Measurements from ENCODE around the gene MEIS3. TPM values are rescaled to one million over a fixed set of nuclear protein-coding genes. Genes with fewer than 3 reads are reported as not detected.

Gene MEIS3
- total and polyA plus RNA-seq, 9 of the 15 experiments (the other 6 are each of a cell fraction or from before 2014, with no cell fraction given) = 0.06 to 0.80 (median 0.25) TPM; not detected in 1

DNA sequence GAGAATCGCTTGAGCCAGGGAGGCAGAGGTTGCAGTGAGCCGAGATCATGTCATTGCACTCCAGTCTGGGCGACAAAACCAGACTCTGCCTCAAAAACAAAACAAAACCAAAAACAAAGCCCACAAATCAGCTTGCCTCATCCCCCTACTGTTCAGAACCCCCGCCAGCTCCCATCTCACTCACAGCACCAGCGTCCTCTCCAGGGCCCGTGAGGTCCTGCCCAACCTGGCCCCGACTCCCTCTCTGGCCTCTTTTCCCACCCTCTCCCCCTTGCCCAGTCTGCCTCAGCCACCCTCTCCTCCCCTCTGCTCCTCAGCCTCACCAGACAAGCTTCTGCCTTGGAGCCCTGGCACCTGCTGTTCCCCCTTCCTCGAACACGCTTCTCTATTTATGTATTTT, 48.6 kb upstream of the MEIS3 start:
- no peak for FAIRE-seq
- H3K4me1 ChIP-seq (replicated peaks in 1 of 2; ENCODE audit: control insufficient read depth in 2 of 2, insufficient read depth in 2 of 2, low read length in 2 of 2) = peaks cover 6 to 40% of the 10 kb centered on the region in 2 experiments
- H3K9me3 ChIP-seq (replicated peaks; ENCODE audit: control insufficient read depth, insufficient read depth, low read depth, low read length) = no peaks in the 10 kb centered on the region
- H4K20me1 ChIP-seq (replicated peaks; ENCODE audit: control insufficient read depth, insufficient read depth, low read length) = peaks cover 18% of the 10 kb centered on the region; the same call in 1 of the 2 replicates
- no peak for TF ChIP-seq ZEB2 (IDR thresholded peaks at IDR 0.05)
- TF ChIP-seq, protein P1, sequence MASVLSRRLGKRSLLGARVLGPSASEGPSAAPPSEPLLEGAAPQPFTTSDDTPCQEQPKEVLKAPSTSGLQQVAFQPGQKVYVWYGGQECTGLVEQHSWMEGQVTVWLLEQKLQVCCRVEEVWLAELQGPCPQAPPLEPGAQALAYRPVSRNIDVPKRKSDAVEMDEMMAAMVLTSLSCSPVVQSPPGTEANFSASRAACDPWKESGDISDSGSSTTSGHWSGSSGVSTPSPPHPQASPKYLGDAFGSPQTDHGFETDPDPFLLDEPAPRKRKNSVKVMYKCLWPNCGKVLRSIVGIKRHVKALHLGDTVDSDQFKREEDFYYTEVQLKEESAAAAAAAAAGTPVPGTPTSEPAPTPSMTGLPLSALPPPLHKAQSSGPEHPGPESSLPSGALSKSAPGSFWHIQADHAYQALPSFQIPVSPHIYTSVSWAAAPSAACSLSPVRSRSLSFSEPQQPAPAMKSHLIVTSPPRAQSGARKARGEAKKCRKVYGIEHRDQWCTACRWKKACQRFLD (CRISPR knock-in tag; IDR thresholded peaks at IDR 0.05) = no peak
- no peak for TF ChIP-seq PHB2 (IDR thresholded peaks at IDR 0.05; ENCODE audit: low read depth)
- no peak for TF ChIP-seq RBM14 (IDR thresholded peaks at IDR 0.05; ENCODE audit: borderline replicate concordance, insufficient read depth, low read depth, low read length)
- TF ChIP-seq ZBTB1 (CRISPR knock-in tag; IDR thresholded peaks at IDR 0.05; ENCODE audit: borderline replicate concordance, low read depth) = no peak
- H3K9me1 ChIP-seq (ENCODE audit: control insufficient read depth, insufficient read depth, low read length) = no peaks in the 10 kb centered on the region
- H2AFZ ChIP-seq (ENCODE audit: low read depth, low read length) = no peak overlapping the region
- no peak overlapping the region for H3K4me3 ChIP-seq
- in situ Hi-C loops (cut with MboI) = no loop called here
- ChIA-PET CTCF (ENCODE audit: low intra/inter-chr PET ratio) (no interaction called here), POLR2A (interaction anchor here (0.7 to 1.7 kb wide), 2 partner anchors 11 to 14 kb away, joined by 3 to 4 read pairs; no protein-coding TSS in a partner anchor)
- 28% methylated on average over 8 of the region's 9 CpGs for WGBS (ENCODE audit: insufficient coverage, low coverage, missing lambda C conversion rate)
- H3K36me3 ChIP-seq (ENCODE audit: control insufficient read depth, insufficient read depth, low read length) = no peaks in the 10 kb centered on the region
- H3K4me2 ChIP-seq (ENCODE audit: insufficient read depth, low read length) = no peak overlapping the region
- no peak overlapping the region for H3K27ac ChIP-seq (ENCODE audit: extremely low read depth, low read depth, low read length)
- 0 out of 4 replicates have a peak overlapping the region, but pooled peaks of 1 of the 2 experiments have one; percentile 5 for H3K9ac ChIP-seq (ENCODE audit: insufficient read depth in 1 of 2, low read depth in 2 of 2, low read length in 2 of 2)
- BruUV-seq (replicated peaks) = no TSS peak
- H3K79me2 ChIP-seq (ENCODE audit: control insufficient read depth, insufficient read depth, low read length) = no peaks in the 10 kb centered on the region
- H3K27me3 ChIP-seq (ENCODE audit: control insufficient read depth in 2 of 2, insufficient read depth in 2 of 2, low read length in 2 of 2) = peaks cover 29 to 61% of the 10 kb centered on the region in 2 experiments
- no peak for ATAC-seq
- intact Hi-C loops (cut with micrococcal nuclease) = no loop called here
- DNase-seq (ENCODE audit: extremely low read depth in 1 of 4, low spot score in 3 of 4) = no peak
